GM23248 (cell line): Measurements from ENCODE around the gene RSAD1.

Source experiments
- EZH2 ChIP-seq: fragments of 200-600 bp; sonication (generic); IDR thresholded peaks from 2 replicates; pipeline ENCODE4 v1.6.1; 2018; ENCODE audit warnings: antibody characterized with exemption, mild to moderate bottlenecking; ENCODE audit not compliant: insufficient read depth, poor library complexity, severe bottlenecking
- EZH2phosphoT487 ChIP-seq: fragments of 200-600 bp; sonication (generic); IDR thresholded peaks from 2 replicates; pipeline ENCODE4 v1.6.1; 2018; ENCODE audit warnings: antibody characterized with exemption, moderate library complexity, mild to moderate bottlenecking, low read depth; ENCODE audit not compliant: insufficient read depth

GRCh38 chr17:50523208-50523607 is 44.5 kb downstream of the RSAD1 start:
- TF ChIP-seq EZH2phosphoT487 (no peak), EZH2 (no peak)
